ENCODE results near the gene POLN.
"Not testable (repeated sequence)": the region's sequence is repeated elsewhere in the genome, so short reads cannot be mapped to it uniquely, and the experiment has no call there.

POLN gene

GRCh38 chr4:2165391-2165790 lies 76.5 kb downstream of the POLN start:
- TF ChIP-seq POLR2A (IDR thresholded peaks at IDR 0.05; ENCODE audit: extremely low read depth, insufficient read length) (no peak), MAX (IDR thresholded peaks at IDR 0.05; ENCODE audit: low read depth, low read length) (no peak), CTCF (IDR thresholded peaks at IDR 0.05; ENCODE audit: low read depth, low read length) (no peak), MYC (IDR thresholded peaks at IDR 0.05; ENCODE audit: low read depth, low read length) (no peak)
- DNase-seq (ENCODE audit: low read depth): no peak
- no peak overlapping the region for H3K4me3 ChIP-seq (ENCODE audit: low read depth, low read length)

- H3K4me3 ChIP-seq (ENCODE audit: low read depth, low read length): no peak overlapping the region
- no peak for TF ChIP-seq CTCF (IDR thresholded peaks at IDR 0.05; ENCODE audit: low read depth, low read length)
- no peak for TF ChIP-seq MAX (IDR thresholded peaks at IDR 0.05; ENCODE audit: low read depth, low read length)
- TF ChIP-seq MYC (IDR thresholded peaks at IDR 0.05; ENCODE audit: low read depth, low read length): no peak
- no peak for TF ChIP-seq POLR2A (IDR thresholded peaks at IDR 0.05; ENCODE audit: extremely low read depth, insufficient read length)
- DNase-seq (ENCODE audit: low read depth): no peak
These were observed 78.6 kb downstream of the POLN start for GRCh38 chr4:2163311-2163821.

GRCh38 chr4:2161092-2161703 lies 80.7 kb downstream of the POLN start:
- H3K4me3 ChIP-seq (ENCODE audit: low read depth, low read length); DNase-seq (ENCODE audit: low read depth): not testable (repeated sequence)

- no peak overlapping the region for H3K4me3 ChIP-seq (ENCODE audit: low read depth, low read length)
- DNase-seq (ENCODE audit: low read depth): no peak
- TF ChIP-seq POLR2A (IDR thresholded peaks at IDR 0.05; ENCODE audit: extremely low read depth, insufficient read length) (no peak), CTCF (IDR thresholded peaks at IDR 0.05; ENCODE audit: low read depth, low read length) (no peak), MAX (IDR thresholded peaks at IDR 0.05; ENCODE audit: low read depth, low read length) (no peak), MYC (IDR thresholded peaks at IDR 0.05; ENCODE audit: low read depth, low read length) (no peak)
These were observed 82.0 kb downstream of the POLN start for GRCh38 chr4:2159931-2160330.

GRCh38 chr4:2155246-2155645 lies 86.7 kb downstream of the POLN start:
- DNase-seq (ENCODE audit: low read depth): no peak
- H3K4me3 ChIP-seq (ENCODE audit: low read depth, low read length): no peak overlapping the region
- TF ChIP-seq MAX (IDR thresholded peaks at IDR 0.05; ENCODE audit: low read depth, low read length): no peak
- TF ChIP-seq CTCF (IDR thresholded peaks at IDR 0.05; ENCODE audit: low read depth, low read length): no peak
- TF ChIP-seq MYC (IDR thresholded peaks at IDR 0.05; ENCODE audit: low read depth, low read length): no peak
- no peak for TF ChIP-seq POLR2A (IDR thresholded peaks at IDR 0.05; ENCODE audit: extremely low read depth, insufficient read length)

- DNase-seq (ENCODE audit: low read depth): no peak
- no peak for TF ChIP-seq CTCF (IDR thresholded peaks at IDR 0.05; ENCODE audit: low read depth, low read length)
- TF ChIP-seq MAX (IDR thresholded peaks at IDR 0.05; ENCODE audit: low read depth, low read length): no peak
- H3K4me3 ChIP-seq (ENCODE audit: low read depth, low read length): no peak overlapping the region
These were observed 87.6 kb downstream of the POLN start for GRCh38 chr4:2154215-2154740.
